Breast epithelium (tissue), 3 donors: ENCODE measurements around the gene RIOK2.

Experiments
- CTCF ChIP-seq, 3 donors: fragments of 450-650 bp; IDR thresholded peaks; one replicate each; pipeline ENCODE4 v1.5.1; 2016 to 2017; ENCODE audit warnings: antibody characterized with exemption in 3 of 3, mild to moderate bottlenecking in 3 of 3, moderate library complexity in 3 of 3
- POLR2A ChIP-seq: fragments of 450-650 bp; IDR thresholded peaks from one replicate; pipeline ENCODE4 v1.6.1; 2016; ENCODE audit warnings: antibody characterized with exemption, mild to moderate bottlenecking, moderate library complexity

DNA sequence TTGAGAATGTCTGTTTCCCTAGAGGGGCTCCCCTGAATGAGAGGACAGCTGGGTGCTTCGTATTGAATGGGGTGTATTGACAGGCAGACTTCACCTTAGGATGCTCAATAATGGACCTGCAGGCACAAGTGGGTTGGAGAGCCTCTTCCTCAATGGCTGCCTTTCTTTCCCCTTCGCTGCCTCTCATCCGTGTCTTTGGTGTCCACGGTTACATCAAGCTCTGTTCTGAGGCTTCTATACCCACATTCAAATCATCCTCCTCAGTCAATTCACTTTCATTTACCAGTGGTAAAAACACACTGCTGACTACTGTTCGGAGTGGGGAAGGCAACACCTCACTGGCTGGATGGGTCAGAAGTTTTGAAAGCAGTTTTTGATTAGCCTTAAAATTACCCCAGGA is 61.2 kb downstream of the RIOK2 start:
- TF ChIP-seq CTCF (IDR thresholded peaks at IDR 0.05) = no peak
- TF ChIP-seq POLR2A = no peak
